ENCODE data around the gene FAAH2. TPM values are rescaled to one million over a fixed set of nuclear protein-coding genes. Genes with fewer than 3 reads are reported as not detected.

FAAH2 gene
- polyA plus RNA-seq, 1 of the 3 experiments (the other 2 are of a cell fraction) = 0.05 TPM

DNA sequence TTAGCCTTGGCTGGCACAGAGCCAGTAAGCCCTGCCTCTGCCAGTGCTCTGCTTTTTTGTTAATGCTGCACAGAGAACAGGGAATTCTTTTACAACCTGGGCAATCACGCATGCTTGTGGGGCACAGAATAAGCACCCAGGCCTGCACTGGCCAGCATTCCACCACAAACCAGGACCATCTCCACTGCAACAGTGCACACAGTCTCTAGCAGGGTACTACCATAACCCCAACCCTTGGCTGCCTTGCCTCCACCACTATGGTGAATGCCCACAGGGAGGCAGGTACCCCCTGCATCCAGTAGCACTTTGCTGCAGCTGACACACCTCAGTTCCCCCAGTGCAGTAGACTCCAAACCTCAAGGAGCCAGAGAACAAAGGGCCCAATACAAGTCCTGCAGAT, 19.2 kb upstream of the FAAH2 start:
- H3K27me3 ChIP-seq (ENCODE audit: insufficient read depth) = no peaks in the 10 kb centered on the region
- H3K27ac ChIP-seq (ENCODE audit: low read depth in 2 of 2, low read length in 1 of 2) = no peak overlapping the region
- H3K4me1 ChIP-seq (ENCODE audit: control insufficient read depth in 1 of 2, insufficient read depth in 2 of 2, low read depth in 1 of 2, low read length in 1 of 2) = no peaks in the 10 kb centered on the region
- H3K9ac ChIP-seq = no peak overlapping the region
- no peak overlapping the region for H2AFZ ChIP-seq (ENCODE audit: low read depth)
- H4K20me1 ChIP-seq (ENCODE audit: insufficient read depth) = no peaks in the 10 kb centered on the region
- ChIA-PET CTCF (no interaction called here), POLR2A (no interaction called here)
- TF ChIP-seq, protein P1, sequence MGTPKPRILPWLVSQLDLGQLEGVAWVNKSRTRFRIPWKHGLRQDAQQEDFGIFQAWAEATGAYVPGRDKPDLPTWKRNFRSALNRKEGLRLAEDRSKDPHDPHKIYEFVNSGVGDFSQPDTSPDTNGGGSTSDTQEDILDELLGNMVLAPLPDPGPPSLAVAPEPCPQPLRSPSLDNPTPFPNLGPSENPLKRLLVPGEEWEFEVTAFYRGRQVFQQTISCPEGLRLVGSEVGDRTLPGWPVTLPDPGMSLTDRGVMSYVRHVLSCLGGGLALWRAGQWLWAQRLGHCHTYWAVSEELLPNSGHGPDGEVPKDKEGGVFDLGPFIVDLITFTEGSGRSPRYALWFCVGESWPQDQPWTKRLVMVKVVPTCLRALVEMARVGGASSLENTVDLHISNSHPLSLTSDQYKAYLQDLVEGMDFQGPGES (IDR thresholded peaks at IDR 0.05; ENCODE audit: low read depth, low read length) = no peak
- no peak for TF ChIP-seq POLR2AphosphoS5 (IDR thresholded peaks at IDR 0.05; ENCODE audit: low read depth, low read length)
- TF ChIP-seq SIN3A (IDR thresholded peaks at IDR 0.05; ENCODE audit: borderline replicate concordance, low read depth, low read length) = no peak
- TF ChIP-seq CHD2 (IDR thresholded peaks at IDR 0.05; ENCODE audit: low read length, partially characterized antibody) = no peak
- no peak overlapping the region for H3K4me3 ChIP-seq (ENCODE audit: low read depth in 2 of 2, low read length in 1 of 2)
- H3K79me2 ChIP-seq (ENCODE audit: insufficient read depth) = no peaks in the 10 kb centered on the region
- no peak overlapping the region for H3K4me2 ChIP-seq
- no peaks in the 10 kb centered on the region for H3K9me3 ChIP-seq
- no peak for DNase-seq
- 50% methylated on average over 1 of the region's 1 CpG for WGBS (ENCODE audit: low lambda C conversion rate)
- H3F3A ChIP-seq (replicated peaks; ENCODE audit: insufficient read depth) = no peaks in the 10 kb centered on the region
- H3K9me2 ChIP-seq = no peaks in the 10 kb centered on the region
- H3K36me3 ChIP-seq (replicated peaks in 1 of 2; ENCODE audit: control insufficient read depth in 1 of 2, insufficient read depth in 2 of 2, low read length in 1 of 2) = no peaks in the 10 kb centered on the region

DNA sequence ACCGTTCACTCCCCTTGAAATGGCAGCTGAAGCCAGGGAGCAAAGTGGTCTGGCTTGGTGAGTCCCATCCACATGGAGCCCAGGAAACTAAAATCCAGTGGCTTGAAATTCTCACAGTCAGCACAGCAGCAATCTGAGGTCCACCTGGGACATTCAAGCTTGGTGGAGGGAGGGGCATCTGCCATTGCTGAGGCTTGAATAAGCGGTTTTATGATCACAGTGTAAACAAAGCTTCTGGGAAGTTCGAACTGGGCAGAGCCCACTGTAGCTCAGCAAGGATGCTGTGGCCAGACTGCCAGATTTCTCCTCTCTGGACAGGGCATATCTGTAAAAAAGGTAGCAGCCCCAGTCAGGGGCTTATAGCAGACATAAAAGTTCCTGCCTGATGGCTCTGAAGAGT, 15.5 kb upstream of the FAAH2 start:
- Histone ChIP-seq H3K36me3 (replicated peaks in 1 of 2; ENCODE audit: control insufficient read depth in 1 of 2, insufficient read depth in 2 of 2, low read length in 1 of 2) (no peaks in the 10 kb centered on the region), H4K20me1 (ENCODE audit: insufficient read depth) (no peaks in the 10 kb centered on the region), H3K9me2 (no peaks in the 10 kb centered on the region), H2AFZ (ENCODE audit: low read depth) (no peak overlapping the region), H3K27ac (ENCODE audit: low read depth in 2 of 2, low read length in 1 of 2) (no peak overlapping the region), H3K27me3 (ENCODE audit: insufficient read depth) (no peaks in the 10 kb centered on the region), H3K4me2 (no peak overlapping the region), H3K4me3 (ENCODE audit: low read depth in 2 of 2, low read length in 1 of 2) (no peak overlapping the region; a peak in 1 of 4 replicates), H3K9me3 (no peaks in the 10 kb centered on the region), H3K9ac (no peak overlapping the region), H3K79me2 (ENCODE audit: insufficient read depth) (no peaks in the 10 kb centered on the region), H3K4me1 (ENCODE audit: control insufficient read depth in 1 of 2, insufficient read depth in 2 of 2, low read depth in 1 of 2, low read length in 1 of 2) (no peaks in the 10 kb centered on the region), H3F3A (replicated peaks; ENCODE audit: insufficient read depth) (no peaks in the 10 kb centered on the region)
- 32% methylated on average over 3 of the region's 3 CpGs for WGBS (ENCODE audit: low lambda C conversion rate)
- ChIA-PET POLR2A (no interaction called here), CTCF (no interaction called here)
- no peak for TF ChIP-seq RCOR1 (IDR thresholded peaks at IDR 0.05; ENCODE audit: low read length)
- TF ChIP-seq POLR2AphosphoS5 (IDR thresholded peaks at IDR 0.05; ENCODE audit: low read depth, low read length) = no peak
- no peak for TF ChIP-seq NRF1 (IDR thresholded peaks at IDR 0.05; ENCODE audit: low read depth, low read length)
- no peak for TF ChIP-seq FOXM1 (IDR thresholded peaks at IDR 0.05; ENCODE audit: low read depth)
- TF ChIP-seq TCF12 (IDR thresholded peaks at IDR 0.05) = no peak
- no peak for TF ChIP-seq EP300 (IDR thresholded peaks at IDR 0.05; ENCODE audit: borderline replicate concordance in 1 of 2, low read depth in 1 of 2, low read length in 1 of 2)
- TF ChIP-seq, protein P2, sequence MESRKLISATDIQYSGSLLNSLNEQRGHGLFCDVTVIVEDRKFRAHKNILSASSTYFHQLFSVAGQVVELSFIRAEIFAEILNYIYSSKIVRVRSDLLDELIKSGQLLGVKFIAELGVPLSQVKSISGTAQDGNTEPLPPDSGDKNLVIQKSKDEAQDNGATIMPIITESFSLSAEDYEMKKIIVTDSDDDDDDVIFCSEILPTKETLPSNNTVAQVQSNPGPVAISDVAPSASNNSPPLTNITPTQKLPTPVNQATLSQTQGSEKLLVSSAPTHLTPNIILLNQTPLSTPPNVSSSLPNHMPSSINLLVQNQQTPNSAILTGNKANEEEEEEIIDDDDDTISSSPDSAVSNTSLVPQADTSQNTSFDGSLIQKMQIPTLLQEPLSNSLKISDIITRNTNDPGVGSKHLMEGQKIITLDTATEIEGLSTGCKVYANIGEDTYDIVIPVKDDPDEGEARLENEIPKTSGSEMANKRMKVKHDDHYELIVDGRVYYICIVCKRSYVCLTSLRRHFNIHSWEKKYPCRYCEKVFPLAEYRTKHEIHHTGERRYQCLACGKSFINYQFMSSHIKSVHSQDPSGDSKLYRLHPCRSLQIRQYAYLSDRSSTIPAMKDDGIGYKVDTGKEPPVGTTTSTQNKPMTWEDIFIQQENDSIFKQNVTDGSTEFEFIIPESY (IDR thresholded peaks at IDR 0.05; ENCODE audit: borderline replicate concordance, low read depth) = no peak
- TF ChIP-seq MXI1 (IDR thresholded peaks at IDR 0.05; ENCODE audit: low read depth, low read length) = no peak
- no peak for DNase-seq
